Suppressor macrophage treated with lipopolysaccharide for 1 hour (primary cell): ENCODE results near the gene POR.

Experiments
- DNase-seq, 3 donors: peaks; one replicate each; pipeline ENCODE4 v3.0.0-alpha.2; 2020 to 2022

Gene POR

DNA sequence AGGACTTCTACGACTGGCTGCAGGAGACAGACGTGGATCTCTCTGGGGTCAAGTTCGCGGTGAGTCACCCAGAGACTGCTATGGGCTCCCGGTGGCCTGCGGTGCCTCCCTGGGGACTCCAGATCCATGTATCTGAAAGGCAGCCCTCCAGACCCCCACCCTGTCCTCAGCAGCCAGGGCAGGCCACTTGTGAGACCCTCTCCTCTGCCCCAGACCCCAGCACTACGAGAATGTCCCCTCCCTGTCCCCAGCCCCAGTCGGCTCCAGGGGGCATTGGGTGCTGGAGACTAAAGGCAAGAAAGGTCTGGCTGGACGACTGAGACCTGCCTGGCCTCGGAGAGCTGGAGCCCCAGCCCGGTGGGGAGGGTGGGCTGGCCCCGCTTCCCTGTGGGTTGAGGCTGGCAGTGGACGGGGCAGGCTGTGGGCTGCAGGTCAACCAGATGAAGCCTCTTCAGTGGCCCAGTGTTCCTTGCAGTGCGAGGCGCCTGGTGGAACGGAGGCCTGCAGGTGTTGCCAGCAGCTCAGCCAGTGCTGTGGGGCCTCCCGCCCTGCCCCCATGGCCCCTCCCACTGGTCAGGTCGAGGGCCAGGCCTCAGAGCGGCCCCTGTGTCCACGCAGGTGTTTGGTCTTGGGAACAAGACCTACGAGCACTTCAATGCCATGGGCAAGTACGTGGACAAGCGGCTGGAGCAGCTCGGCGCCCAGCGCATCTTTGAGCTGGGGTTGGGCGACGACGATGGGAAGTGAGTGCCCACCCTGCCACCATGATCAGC lies 65.7 kb downstream of the POR start:
- no peak for DNase-seq

- DNase-seq = no peak
Observed at GRCh38 chr7:75981203-75981452, 66.2 kb downstream of the POR start.

DNA sequence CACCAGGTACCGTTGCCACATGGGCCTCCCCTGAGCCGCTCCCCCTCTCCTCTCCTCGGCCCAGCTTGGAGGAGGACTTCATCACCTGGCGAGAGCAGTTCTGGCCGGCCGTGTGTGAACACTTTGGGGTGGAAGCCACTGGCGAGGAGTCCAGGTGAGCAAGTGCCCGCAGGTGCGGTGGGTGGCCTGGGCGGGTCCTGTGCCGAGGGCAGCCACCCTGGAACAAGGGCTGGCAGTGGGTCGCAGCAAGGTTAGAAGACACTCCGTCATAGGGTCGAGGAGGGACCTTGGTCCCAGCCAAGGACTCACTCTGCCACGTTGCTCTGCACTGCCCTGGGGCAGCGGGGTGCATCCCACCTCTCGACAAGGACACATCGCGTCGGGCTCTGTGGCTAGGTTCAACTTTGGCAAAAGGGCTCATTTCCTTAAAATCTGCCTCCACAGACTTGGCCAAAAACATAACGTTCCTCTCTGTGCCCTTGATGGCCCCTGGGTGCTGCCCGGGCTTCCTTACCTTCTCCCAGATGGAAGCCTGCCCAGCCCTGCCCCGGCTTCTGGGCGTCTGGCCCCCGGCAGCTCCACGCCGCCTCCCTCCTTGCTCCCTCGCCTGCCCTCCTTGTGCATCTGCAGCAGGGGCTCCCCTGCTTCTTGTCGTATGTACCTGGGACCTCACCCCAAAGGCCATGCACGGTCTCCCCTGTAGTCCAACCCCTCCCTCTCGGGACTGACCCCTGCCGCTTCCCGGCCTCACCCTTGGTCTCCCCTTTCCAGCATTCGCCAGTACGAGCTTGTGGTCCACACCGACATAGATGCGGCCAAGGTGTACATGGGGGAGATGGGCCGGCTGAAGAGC lies 66.7 kb downstream of the POR start:
- no peak for DNase-seq

DNA sequence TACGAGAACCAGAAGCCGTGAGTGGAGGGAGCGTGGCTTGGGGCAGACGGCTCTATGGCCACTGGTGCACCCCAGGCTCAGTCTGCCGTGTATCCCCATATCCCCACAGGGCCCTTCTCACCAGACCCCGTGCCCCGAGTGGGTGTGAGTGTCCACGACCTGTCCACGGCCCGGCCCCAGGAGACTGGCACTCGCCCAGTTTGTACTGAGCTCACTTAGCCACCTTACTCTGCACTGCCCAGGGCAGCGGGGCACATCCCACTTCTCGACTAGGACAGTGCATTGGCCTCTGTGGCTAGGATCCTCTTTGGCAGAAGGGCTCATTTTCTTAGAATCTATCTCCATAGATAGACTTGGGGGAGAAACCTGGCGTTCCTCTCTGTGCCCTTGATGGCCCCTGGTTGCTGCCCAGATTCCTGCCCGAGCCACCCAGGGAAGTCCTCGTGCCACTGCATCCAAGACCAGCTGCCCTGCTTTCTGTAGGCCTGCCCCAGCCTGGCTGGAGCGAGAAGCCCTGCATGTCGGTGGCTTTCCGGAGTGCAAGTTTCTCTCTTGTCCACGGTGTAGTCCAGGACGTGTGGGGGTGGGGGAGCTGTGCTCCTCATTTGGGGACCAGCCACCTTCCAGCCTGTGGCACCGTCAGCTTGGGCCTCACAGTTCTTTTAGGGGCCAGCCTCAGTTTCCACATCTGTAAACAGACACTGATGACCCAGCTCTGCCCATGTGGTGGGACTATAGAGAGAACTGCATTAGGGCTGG lies 67.5 kb downstream of the POR start:
- DNase-seq = no peak

DNA sequence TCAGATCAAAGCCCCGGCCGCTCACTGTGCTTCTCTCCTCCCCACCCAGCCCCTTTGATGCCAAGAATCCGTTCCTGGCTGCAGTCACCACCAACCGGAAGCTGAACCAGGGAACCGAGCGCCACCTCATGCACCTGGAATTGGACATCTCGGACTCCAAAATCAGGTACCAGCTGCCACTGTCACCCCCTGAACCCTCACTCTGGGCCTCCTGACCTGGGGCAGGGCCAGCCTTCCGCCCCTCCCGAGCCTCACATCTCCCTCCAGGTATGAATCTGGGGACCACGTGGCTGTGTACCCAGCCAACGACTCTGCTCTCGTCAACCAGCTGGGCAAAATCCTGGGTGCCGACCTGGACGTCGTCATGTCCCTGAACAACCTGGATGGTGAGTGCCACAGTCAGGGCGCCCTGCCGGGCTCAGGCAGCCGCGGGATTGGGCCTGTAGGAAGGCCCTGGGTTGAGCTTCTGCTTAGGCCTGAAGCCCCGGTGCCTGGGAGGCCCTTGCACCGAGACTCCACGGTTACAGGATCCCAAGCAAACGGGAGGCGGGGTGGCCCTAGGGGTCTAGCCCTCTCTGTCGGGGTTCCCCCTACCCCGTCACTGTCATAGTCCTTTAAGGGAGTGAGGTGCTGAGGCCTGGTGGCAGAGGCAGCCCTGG lies 68.6 kb downstream of the POR start:
- no peak for DNase-seq

GRCh38 chr7:75984130-75985008 lies 69.4 kb downstream of the POR start:
- DNase-seq = no peak

- no peak for DNase-seq
Observed at GRCh38 chr7:75985009-75985517, 70.1 kb downstream of the POR start.

- DNase-seq = no peak
Observed at GRCh38 chr7:75985518-75986146, 70.7 kb downstream of the POR start.

- no peak for DNase-seq
Observed at GRCh38 chr7:75986147-75986781, 71.3 kb downstream of the POR start.

DNA sequence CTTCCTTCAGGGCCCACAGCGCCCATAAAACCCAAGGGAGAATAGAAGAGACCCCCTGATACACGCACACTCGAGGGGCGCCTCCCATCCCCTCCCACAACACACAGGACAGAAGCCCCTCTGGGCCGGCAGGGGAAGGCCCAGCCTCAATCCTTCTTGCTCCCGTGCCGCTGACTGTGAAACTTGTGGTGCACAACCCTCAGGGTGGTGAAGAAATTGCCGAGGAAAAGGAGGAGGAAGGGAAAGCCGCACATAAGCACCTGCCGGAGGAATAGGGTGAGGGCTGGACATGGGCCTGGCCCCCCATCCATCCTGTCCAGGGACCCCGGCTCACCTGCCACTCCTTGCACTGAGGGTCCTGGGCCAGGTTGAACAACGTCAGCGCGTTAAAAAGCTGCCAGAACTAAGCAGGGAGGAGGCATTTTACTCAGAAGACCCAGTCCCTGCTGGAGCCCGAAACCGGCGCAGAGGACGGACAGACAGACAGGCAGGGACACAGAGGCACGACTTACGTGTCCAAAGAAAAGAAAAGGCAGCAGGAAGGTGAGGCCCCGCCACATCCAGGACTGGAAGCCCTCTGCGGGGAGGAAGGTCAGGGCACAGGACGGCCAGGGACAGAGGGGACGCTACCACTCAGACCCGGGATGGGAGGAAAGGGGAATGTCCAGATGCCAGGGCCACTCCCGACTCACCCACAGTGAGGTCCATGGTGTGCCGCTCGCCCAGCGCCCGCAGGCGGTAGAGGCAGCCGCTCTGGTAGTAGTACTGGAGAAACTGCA lies 72.3 kb downstream of the POR start:
- DNase-seq = no peak

GRCh38 chr7:75987805-75988567 lies 73.0 kb downstream of the POR start:
- no peak for DNase-seq

DNA sequence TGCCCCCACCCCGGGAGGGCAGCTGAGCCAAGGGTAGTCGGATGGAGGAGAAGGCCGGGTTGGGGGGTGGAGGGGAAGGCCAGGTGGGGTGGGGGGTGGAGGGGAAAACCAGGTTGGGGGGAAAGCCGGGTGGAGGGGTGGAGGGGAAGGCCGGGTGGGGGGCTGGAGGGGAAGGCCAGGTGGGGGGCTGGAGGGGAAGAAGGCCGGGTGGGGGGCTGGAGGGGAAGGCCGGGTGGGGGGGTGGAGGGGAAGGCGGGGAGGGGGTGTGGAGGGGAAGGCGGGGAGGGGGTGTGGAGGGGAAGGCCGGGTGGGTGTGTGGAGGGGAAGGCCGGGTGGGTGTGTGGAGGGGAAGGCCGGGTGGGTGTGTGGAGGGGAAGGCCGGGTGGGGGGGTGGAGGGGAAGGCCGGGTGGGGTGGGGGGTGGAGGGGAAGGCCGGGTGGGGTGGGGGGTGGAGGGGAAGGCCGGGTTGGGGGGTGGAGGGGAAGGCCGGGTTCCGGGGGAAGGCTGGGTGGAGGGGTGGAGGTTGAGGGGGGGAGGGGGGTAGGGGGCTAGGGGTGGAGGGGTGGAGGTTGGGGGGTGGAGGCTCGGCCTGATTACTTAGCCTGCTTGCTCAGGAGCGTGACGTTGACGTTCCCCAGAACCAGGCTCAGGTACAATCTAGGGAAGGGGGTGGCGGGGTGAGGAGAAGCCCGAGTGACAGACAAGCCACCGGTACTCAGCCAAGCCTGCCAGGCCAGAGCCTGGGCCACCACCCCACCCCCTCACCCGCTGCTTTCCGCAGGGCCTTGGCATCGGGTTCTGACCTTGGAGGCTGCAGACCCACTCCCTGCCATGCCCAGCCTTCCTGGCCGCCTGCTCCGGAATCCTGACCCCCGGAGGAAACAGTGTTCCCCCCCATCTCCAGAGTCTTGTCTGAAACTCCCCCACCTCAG lies 73.9 kb downstream of the POR start:
- DNase-seq = no peak

- DNase-seq = no peak
Observed at GRCh38 chr7:75989500-75990388, 74.8 kb downstream of the POR start.

DNA sequence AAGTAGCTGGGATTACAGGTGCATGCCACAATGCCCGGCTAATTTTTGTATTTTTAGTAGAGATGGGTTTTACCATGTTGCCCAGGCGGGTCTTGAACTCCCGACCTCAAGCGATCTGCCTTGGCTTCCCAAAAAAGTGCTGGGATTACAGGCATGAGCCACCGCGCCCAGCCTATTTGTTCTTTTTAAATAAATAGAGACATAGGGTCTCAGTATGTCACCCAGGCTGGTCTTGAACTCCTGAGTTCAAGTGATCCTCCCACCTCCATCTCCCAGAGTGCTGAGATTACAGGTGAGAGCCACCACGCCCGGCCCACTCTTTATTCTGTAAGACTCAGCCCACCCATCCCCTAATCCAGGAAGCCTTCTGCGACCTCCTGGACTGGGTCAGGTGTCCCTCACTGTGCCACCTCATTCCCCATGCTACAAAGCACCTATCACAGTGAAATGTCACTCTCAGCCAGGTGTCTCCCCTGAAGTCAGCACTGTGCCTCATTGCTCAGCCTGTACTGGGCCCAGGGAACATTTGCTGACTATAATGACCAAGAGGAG lies 76.7 kb downstream of the POR start:
- no peak for DNase-seq

- no peak for DNase-seq
Observed at GRCh38 chr7:75992083-75992755, 77.3 kb downstream of the POR start.
